NT2/D1 (cell line): ENCODE measurements around the gene LRRC10.

Source experiments
- DNase-seq: peaks from one replicate; pipeline ENCODE4 v3.0.0-alpha.2; 2011; ENCODE audit warnings: low read depth, low spot score
- H3K27me3 ChIP-seq: 2 replicates; pipeline ENCODE4 v1.6.0; 2011; ENCODE audit warnings: mild to moderate bottlenecking; ENCODE audit not compliant: insufficient read length, insufficient read depth
- H3K36me3 ChIP-seq: 2 replicates; pipeline ENCODE4 v1.6.1; 2011; ENCODE audit warnings: mild to moderate bottlenecking, low read length, mixed read lengths; ENCODE audit not compliant: insufficient read depth, insufficient read length
- H3K4me1 ChIP-seq: 2 replicates; pipeline ENCODE4 v1.5.1; 2011; ENCODE audit not compliant: insufficient read depth, insufficient read length
- H3K4me3 ChIP-seq: 2 replicates; pipeline ENCODE4 v1.5.1; 2011; ENCODE audit warnings: low read depth; ENCODE audit not compliant: insufficient read length
- H3K9ac ChIP-seq: 2 replicates; pipeline ENCODE4 v1.6.0; 2011; ENCODE audit warnings: low read depth; ENCODE audit not compliant: insufficient read length
- H3K9me3 ChIP-seq: 2 replicates; pipeline ENCODE4 v1.5.1; 2011; ENCODE audit warnings: mild to moderate bottlenecking, low read length; ENCODE audit not compliant: insufficient read depth
- SUZ12 ChIP-seq: IDR thresholded peaks from 2 replicates; pipeline ENCODE4 v1.6.1; 2011; ENCODE audit not compliant: insufficient read length, insufficient read depth; ENCODE audit errors: extremely low read depth
- YY1 ChIP-seq: IDR thresholded peaks from 2 replicates; pipeline ENCODE4 v1.6.1; 2011; ENCODE audit not compliant: insufficient read length, insufficient read depth
- ZNF274 ChIP-seq: IDR thresholded peaks from 2 replicates; pipeline ENCODE4 v1.6.1; 2011; ENCODE audit warnings: mild to moderate bottlenecking, low read depth, low read length

Gene LRRC10

DNA sequence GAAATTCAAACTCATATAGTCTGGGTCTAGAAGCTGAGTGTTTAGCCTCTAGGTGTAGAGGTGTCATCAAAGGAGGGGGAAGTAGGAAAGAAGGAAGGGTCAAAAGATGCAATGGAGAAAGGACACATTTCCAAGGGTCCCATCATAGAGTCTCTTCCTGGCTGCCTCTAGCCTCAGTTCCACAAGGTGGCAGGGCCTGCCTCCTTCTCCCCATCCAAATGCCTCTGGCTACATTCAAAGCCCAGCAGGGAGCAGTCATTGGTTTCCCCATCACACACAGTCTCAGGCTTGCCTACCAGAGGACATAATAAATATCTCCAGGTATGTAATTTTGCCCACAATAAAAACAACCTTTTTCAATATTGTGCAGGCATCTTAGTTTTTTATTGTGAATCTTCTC lies 27.5 kb downstream of the LRRC10 start:
- Histone ChIP-seq H3K9me3 (no peaks in the 10 kb centered on the region), H3K9ac (no peak overlapping the region), H3K4me1 (no peaks in the 10 kb centered on the region), H3K4me3 (no peak overlapping the region), H3K36me3 (peaks cover 24% of the 10 kb centered on the region), H3K27me3 (no peaks in the 10 kb centered on the region)
- TF ChIP-seq SUZ12 = no peak
- TF ChIP-seq ZNF274 = no peak
- TF ChIP-seq YY1 = no peak
- DNase-seq = peak; percentile 44

DNA sequence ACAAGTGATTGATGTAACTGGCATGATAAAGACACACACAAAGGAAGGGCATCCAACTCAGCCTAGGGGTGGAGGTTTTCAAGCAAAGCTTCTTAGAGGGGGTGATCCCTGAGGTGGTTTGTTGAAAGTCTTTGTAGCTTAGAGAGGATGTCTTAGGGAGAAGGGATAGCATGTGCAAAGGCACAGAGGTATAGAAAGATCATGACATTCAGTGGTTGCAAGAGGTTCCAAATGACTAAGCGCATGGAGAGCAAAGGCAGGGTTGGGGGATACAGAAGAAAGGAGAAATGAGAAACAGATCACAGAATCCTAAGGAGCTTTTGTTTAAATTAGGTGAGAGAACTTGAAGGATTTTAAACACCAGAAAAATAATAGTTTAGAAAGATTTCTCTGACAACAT lies 30.6 kb downstream of the LRRC10 start:
- H3K9ac ChIP-seq = no peak overlapping the region
- H3K27me3 ChIP-seq = no peaks in the 10 kb centered on the region
- H3K4me3 ChIP-seq = no peak overlapping the region
- TF ChIP-seq YY1 = no peak
- TF ChIP-seq ZNF274 = no peak
- TF ChIP-seq SUZ12 = no peak
- H3K4me1 ChIP-seq = no peaks in the 10 kb centered on the region
- H3K9me3 ChIP-seq = no peaks in the 10 kb centered on the region
- H3K36me3 ChIP-seq = peaks cover 8% of the 10 kb centered on the region
- no peak for DNase-seq

DNA sequence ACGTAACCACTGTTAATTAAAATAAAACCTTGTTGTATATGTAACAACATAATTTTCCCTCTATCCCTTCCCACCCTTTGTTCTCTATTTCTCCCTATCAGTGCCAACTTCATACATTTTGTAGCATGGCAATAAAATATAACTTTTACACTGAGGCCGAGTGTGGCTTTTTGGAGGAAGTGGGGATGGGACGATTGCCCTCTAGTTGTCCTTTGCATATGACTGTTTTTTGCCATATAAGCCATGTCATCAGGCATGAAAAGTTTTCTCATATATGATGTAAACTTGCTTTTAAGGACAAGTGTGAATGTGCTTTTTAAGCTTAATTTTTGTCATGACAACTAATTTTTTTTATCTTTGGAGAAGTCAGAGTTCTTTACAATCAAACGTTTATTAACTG lies 31.7 kb downstream of the LRRC10 start:
- Histone ChIP-seq H3K9ac (no peak overlapping the region), H3K36me3 (peaks cover 17% of the 10 kb centered on the region), H3K4me1 (no peaks in the 10 kb centered on the region), H3K27me3 (no peaks in the 10 kb centered on the region), H3K9me3 (no peaks in the 10 kb centered on the region), H3K4me3 (no peak overlapping the region)
- no peak for DNase-seq
- TF ChIP-seq ZNF274 = no peak
- no peak for TF ChIP-seq YY1
- TF ChIP-seq SUZ12 = no peak

DNA sequence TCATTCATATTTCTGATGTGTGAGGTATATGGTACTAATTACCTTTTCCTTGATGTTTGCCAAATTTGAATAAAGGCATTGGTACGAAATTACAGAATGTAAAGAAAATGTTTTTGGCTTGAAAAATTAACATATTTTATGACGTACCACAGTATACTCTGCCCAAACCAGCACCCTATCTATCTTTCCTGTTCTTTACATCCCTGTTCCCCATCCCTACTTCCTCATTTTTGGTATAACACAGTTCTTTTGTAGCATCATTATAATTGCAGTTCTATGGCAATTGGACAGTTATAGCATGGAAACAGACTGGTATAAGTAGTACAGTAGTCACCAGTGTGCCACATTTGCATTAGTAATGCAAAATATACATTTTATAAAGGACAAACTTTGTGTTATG lies 32.4 kb downstream of the LRRC10 start:
- TF ChIP-seq YY1 (no peak), SUZ12 (no peak), ZNF274 (no peak)
- H3K27me3 ChIP-seq = no peaks in the 10 kb centered on the region
- no peak for DNase-seq
- H3K36me3 ChIP-seq = peaks cover 23% of the 10 kb centered on the region
- H3K9ac ChIP-seq = no peak overlapping the region
- H3K9me3 ChIP-seq = no peaks in the 10 kb centered on the region
- H3K4me3 ChIP-seq = no peak overlapping the region
- no peaks in the 10 kb centered on the region for H3K4me1 ChIP-seq

DNA sequence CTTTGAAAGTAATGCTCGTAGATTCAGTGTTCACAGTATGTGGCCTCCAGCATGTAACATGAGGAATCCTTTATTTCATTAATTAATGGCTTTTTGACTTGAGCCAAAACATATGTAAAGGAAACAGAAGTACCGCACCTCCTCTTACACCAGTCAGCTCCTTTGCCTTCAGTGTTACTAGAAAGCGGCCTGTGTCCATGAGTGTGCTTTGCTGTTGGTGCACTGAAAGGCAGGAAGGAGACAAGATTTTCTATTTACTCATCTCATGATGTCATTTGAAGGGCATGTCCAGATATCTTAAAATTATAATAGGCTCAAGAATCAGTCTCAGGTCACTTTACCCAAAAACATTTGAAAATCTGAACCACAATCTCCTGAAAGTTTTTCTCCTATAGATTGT lies 35.4 kb downstream of the LRRC10 start:
- TF ChIP-seq YY1 (no peak), ZNF274 (no peak), SUZ12 (no peak)
- H3K36me3 ChIP-seq = peaks cover 45% of the 10 kb centered on the region
- H3K4me1 ChIP-seq = no peaks in the 10 kb centered on the region
- no peak overlapping the region for H3K9ac ChIP-seq
- no peak for DNase-seq
- H3K4me3 ChIP-seq = no peak overlapping the region
- H3K9me3 ChIP-seq = no peaks in the 10 kb centered on the region
- no peaks in the 10 kb centered on the region for H3K27me3 ChIP-seq

DNA sequence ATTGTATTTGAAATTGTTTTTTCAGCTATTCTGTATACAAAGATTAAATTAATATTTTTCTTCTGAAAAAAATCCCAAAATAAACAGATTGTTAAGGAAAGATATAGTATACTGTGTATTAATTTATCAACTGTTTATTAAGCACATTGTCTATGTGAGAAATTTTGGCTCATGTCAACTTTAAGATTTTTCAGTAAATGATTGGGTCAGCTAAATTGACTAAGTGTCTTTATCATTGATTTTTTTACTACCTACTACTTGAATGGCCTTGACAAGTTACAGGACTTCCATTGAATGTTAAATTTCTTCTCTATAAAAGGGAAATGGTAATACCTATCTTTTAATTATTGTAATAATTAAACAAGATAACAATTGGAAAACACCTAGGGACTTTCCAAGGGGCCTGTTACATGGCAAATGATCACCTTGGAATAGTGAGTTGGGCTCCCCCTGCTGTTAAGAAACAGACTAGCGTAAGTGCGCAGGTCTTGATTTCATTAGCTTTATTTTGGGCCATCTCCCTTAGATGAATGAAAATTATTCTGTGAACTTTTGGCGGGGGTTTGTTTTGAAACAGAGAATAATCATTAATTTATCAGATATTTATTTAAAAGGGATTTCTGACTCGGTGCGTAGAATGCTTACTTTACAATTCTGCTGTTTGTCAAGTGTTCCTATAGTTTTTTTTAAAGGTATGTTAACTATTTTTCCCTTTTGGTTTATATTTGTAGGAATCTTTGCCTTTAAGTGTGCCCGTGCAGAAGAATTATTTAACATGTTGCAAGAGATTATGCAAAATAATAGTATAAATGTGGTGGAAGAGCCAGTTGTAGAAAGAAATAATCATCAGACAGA lies 39.9 kb downstream of the LRRC10 start:
- H3K9ac ChIP-seq = no peak overlapping the region
- no peaks in the 10 kb centered on the region for H3K27me3 ChIP-seq
- DNase-seq = peak; percentile 55
- peaks cover 57% of the 10 kb centered on the region for H3K36me3 ChIP-seq
- no peaks in the 10 kb centered on the region for H3K9me3 ChIP-seq
- no peak overlapping the region for H3K4me3 ChIP-seq
- no peak for TF ChIP-seq ZNF274
- TF ChIP-seq YY1 = no peak
- no peak for TF ChIP-seq SUZ12
- H3K4me1 ChIP-seq = no peaks in the 10 kb centered on the region

DNA sequence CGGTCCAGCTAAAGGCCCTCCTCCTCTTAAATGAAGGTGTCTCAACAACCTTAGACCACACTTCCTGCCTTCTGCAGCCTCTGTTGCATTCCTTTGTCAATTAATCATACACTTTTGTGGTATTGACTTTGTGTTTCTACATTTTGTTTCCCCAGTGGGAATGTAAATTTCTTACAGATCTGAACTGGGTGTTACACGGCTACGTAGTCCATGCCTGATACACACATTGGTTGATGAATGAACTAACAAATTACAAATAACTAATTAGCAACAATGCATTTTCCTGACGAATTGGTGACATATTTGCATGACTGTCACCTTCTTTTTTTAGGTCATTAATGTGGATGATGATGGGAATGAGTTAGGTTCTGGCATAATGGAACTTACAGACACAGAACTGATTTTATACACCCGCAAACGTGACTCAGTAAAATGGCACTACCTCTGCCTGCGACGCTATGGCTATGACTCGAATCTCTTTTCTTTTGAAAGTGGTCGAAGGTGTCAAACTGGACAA lies 40.6 kb downstream of the LRRC10 start:
- Histone ChIP-seq H3K9ac (no peak overlapping the region), H3K36me3 (peaks cover 52% of the 10 kb centered on the region), H3K4me3 (no peak overlapping the region), H3K9me3 (no peaks in the 10 kb centered on the region), H3K4me1 (no peaks in the 10 kb centered on the region), H3K27me3 (no peaks in the 10 kb centered on the region)
- DNase-seq = no peak
- TF ChIP-seq YY1 = no peak

DNA sequence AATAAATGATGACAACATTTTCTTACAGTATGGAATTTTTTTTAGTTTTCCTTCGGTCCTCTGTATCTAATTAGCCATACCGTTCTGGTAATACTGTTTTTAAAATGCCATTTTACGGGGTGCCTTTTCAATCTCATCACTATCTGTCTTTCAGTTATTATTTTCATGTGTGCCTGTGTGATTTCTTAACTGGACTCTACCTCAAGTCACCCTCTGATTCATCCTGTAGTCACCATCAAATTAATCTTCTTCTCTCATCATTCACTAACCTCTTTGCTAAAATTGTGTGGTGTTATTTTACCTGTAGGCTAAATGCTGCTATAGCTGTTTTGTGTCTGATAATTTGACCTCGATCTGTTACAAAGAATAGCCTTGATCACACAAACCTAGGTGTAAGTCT lies 41.5 kb downstream of the LRRC10 start:
- Histone ChIP-seq H3K4me1 (no peaks in the 10 kb centered on the region), H3K4me3 (no peak overlapping the region), H3K9ac (no peak overlapping the region), H3K36me3 (peaks cover 49% of the 10 kb centered on the region), H3K27me3 (no peaks in the 10 kb centered on the region), H3K9me3 (no peaks in the 10 kb centered on the region)
- no peak for DNase-seq
- TF ChIP-seq SUZ12 (no peak), YY1 (no peak), ZNF274 (no peak)
